GM19468 (cell line): ENCODE data around the gene RPL29.

Experiments used
- ATAC-seq: cut with Tn5 transposase; IDR thresholded peaks from one replicate; pipeline ENCODE4 v1.9.1; 2021; ENCODE audit warnings: mild to moderate bottlenecking, moderate library complexity, moderate number of reproducible peaks; ENCODE audit not compliant: unreplicated experiment; ENCODE audit errors: extremely low read depth

RPL29 gene

DNA sequence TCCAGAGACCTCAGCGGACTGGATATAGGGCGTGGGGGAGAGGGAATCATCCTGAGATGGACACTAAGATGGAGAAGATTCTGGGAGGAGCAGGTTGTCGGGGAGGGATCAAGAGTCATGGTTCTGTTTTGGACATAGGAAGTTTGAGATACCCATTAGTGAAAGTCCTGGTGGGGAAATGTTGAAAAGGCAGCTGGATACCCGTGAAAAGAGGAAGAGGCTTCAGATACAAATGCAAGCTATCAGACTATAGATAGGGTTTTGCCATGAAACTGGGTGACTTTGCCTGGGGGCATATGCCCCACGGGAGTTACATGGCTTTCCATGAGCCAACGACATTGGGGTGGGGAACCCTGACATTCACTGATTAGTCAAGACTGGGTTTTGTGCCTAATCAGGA, 41.6 kb downstream of the RPL29 start:
- no peak for ATAC-seq

DNA sequence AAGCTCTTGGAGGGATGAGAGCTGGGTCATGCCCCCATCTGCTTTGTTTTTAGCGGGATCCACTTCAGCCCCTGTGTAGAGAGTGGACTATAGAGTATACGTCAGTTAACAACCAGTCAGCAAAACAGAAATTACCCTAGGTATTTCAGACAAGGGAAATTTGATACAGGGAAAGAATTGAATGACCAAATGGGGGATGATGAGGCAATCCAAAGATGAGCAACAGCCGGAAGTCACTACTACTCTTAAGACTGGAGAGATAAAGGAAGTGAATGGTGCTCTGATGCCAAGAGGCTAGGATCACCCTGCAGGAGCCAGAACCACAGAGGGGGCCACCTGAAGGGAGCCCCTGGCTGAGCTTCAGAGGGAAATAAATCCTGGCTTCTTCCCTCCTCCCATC, 42.2 kb downstream of the RPL29 start:
- no peak for ATAC-seq

DNA sequence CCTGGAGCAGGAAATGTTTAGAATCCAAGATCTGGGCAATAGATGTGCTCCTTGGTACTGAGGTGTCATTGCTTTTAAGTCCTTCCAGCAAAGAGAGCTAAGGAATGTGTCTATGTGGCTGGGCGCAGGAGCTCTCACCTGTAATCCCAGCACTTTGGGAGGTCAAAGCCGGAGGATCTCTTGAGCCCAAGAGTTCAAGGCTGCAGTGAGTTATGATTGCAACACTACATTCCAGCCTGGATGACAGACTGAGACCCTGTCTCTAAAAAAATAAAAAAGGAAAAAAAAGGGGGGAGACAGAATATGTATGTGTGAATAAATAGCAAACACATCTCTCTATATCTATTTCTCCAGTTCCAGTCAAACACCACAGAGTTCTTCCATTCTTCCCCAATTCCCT, 44.8 kb downstream of the RPL29 start:
- no peak for ATAC-seq

DNA sequence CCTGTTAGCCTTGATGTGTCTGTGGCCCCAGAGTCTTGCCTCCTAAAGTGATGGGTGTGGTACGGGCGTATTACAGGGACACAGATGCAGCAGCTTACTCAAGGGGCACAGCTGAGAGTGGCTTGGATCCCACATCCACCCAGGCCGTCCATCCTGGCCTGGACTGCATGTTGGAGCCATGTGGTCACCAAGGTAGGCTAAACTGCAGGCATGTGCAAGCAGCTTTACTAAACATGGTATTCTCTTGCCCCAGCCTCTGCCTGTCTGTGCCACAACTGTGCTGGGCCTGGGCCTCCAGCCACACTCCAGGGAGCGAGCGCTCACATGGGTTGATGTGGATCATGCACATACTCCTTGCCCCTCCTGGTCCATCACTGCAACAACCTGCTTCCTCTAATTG, 46.6 kb downstream of the RPL29 start:
- ATAC-seq: no peak

DNA sequence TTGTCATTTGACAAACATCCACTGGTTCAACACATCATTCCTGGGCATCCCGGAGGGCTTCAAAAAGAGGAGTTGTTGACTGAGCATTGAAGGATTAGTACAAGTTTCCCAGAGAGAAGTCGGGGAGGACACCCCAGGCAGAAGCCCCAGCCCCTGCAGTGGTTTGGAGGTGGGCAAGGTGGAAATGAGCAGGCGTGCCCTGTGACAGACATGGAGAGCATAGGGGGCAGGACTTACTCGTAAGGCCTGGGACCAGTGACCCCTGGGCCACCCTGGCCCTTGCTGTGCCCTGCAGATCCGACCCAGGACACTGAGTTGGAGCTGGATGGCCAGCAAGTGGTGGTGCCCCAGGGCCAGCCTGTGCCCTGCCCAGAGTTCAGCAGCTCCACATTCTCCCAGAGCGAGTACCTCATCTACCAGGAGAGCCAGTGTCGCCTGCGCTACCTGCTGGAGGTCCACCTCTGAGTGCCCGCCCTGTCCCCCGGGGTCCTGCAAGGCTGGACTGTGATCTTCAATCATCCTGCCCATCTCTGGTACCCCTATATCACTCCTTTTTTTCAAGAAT, 47.6 kb downstream of the RPL29 start:
- ATAC-seq: no peak

DNA sequence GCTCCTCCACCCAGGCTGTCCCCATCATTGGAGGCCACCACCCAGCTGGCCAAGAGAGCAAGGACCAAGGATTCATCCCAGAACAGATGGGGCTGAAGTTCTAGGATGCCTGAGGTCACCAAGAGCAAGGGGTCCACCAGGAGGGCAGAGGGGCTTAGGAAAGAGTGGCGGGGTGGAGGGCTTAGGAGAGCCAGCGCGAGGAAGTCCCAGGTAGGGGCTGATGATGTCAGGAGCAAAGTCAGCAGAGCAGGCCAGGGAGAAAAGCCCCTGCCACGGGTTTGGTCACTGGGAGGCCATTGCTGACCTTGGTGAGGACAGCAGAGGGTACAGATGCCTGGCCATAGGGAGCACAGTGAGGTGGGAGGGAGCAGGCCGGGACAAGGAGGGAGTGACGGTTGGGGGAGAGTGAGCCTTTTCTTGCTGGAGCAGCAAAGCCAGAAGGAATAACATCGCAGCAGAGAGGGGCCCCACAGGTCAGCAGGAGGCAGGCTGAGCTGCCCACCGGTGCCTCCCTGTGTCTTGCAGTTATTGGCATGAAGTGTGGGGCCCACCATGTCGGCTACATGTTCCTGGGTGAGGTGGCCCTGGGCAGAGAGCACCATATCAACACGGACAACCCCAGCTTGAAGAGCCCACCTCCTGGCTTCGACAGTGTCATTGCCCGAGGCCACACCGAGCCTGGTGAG, 48.3 kb downstream of the RPL29 start:
- no peak for ATAC-seq

DNA sequence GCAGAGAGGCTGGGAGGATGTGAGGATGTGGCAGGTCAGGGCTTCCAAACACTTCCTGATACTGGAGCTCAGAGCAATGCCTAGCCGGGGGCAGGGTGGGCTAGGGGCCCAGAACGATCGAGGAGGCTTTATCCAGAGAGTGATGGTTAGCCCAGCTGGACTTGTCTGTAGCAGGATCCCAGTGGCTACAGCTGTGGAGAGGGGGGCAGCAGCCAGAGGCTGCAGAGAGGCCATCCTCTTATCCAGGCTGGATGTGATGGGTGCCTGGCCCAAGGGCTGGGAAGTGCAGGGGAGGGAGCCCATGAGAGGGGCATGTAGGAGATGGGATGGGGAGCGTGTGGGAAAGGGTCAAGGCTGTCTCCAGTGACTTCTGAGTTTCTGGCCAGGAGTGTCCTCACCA, 48.9 kb downstream of the RPL29 start:
- no peak for ATAC-seq

DNA sequence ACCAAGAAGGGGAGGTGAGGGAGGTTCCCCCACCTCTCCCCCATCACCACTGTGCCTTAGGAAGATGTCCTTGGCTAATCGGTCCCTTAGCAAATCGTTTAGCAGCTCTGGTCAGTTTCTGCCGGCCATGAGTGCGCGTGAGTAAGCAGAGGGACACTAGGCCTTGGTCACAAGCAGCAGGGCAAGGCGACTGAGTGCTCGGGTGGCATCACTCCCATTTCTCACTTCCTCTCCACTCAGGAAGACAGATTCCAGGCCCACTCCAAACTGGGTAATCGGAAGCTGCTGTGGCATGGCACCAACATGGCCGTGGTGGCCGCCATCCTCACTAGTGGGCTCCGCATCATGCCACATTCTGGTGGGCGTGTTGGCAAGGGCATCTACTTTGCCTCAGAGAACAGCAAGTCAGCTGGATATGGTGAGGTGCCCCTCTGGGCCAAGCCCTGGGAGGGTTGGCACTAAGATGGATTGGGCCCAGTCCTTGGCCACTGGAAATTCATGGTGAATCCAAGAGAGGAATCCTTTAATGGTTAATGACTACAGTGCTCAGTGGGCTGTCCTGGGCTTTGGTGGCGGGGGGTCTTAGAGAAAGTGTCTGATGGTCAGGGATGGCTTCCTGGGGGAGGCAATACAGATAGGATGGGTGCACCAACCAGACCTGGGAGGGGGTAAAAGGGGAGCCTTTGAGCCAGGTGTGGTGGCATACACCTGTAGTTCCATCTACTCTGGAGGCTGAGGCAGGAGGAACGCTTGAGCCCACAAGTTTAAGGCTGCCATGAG, 49.6 kb downstream of the RPL29 start:
- no peak for ATAC-seq

DNA sequence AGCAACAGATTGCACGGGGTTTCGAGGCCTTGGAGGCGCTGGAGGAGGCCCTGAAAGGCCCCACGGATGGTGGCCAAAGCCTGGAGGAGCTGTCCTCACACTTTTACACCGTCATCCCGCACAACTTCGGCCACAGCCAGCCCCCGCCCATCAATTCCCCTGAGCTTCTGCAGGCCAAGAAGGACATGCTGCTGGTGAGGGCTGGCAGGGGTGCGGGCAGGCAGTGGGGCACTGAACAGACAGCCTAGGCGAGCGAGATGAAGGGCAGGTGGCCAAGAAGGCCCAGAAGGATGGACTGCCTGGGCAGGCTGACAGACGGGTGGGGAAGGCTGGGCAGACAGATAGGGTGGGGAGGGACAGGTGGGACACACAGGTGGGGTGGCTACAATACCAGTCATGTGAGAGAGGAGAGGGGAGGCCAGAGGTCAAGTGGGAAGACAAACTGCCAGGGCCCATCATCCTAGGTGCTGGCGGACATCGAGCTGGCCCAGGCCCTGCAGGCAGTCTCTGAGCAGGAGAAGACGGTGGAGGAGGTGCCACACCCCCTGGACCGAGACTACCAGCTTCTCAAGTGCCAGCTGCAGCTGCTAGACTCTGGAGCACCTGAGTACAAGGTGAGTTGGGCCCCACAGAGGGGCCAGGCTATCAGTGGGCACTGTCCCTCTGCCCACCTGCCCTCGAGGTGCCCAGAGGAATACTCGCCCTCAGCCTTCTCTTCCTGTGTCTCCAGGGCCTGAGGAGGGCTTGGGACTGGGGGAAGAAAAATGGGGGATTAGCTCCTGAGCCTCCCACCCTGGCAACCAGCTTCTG, 50.5 kb downstream of the RPL29 start:
- no peak for ATAC-seq

DNA sequence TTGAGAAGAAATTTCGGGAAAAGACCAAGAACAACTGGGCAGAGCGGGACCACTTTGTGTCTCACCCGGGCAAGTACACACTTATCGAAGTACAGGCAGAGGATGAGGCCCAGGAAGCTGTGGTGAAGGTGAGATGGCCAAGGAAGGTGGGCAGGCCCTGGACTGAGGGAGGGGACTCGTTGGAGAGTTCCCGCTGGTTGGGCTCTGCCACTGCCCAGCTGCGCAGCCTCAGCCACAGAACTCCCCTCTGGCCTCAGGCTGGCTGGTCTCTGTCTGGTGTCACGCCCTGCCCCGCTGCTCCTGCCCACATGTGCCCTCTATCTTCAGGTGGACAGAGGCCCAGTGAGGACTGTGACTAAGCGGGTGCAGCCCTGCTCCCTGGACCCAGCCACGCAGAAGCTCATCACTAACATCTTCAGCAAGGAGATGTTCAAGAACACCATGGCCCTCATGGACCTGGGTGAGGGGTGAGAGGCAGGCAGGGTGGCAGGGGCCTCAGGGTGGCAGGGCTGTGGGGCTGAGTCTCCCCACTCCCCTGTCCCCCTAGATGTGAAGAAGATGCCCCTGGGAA, 51.2 kb downstream of the RPL29 start:
- ATAC-seq: no peak
